Fibroblast of skin of right biceps (primary cell): ENCODE data around the gene GTF3C5.
"Not testable (repeated sequence)": the region's sequence is repeated elsewhere in the genome, so short reads cannot be mapped to it uniquely, and the experiment has no call there.

Source experiments
- DNase-seq: peaks from one replicate; pipeline ENCODE4 v3.0.0-alpha.2; 2013

Gene GTF3C5, protein sequence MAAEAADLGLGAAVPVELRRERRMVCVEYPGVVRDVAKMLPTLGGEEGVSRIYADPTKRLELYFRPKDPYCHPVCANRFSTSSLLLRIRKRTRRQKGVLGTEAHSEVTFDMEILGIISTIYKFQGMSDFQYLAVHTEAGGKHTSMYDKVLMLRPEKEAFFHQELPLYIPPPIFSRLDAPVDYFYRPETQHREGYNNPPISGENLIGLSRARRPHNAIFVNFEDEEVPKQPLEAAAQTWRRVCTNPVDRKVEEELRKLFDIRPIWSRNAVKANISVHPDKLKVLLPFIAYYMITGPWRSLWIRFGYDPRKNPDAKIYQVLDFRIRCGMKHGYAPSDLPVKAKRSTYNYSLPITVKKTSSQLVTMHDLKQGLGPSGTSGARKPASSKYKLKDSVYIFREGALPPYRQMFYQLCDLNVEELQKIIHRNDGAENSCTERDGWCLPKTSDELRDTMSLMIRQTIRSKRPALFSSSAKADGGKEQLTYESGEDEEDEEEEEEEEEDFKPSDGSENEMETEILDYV

GRCh38 chr9:133030317-133031129 lies at the start of gene GTF3C5:
Gene GTF3C5 (plus strand): TSS chr9:133030997. CDS start chr9:133031012, 15 bp downstream.
- peak; percentile 100 for DNase-seq

DNA sequence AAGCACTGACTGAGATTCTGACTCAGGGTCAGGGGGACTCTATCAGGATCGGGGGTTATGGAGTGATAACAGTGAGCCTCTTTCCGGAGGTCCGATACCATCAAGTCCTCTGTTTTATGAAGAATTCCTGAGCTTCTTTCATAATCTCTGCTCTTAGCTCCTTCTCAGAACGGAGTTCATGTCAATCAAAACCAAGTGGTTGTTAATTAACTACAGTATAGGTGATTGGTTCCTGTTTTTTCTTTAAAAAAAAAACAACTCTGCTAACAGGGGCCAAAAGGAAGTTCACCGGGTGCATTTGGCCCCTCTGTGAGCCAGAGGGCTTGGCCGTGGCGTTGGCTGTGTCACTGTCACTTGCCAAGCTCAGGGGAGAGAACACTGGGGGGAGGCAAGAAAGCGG lies 48.3 kb upstream of the GTF3C5 start:
- no peak for DNase-seq

DNA sequence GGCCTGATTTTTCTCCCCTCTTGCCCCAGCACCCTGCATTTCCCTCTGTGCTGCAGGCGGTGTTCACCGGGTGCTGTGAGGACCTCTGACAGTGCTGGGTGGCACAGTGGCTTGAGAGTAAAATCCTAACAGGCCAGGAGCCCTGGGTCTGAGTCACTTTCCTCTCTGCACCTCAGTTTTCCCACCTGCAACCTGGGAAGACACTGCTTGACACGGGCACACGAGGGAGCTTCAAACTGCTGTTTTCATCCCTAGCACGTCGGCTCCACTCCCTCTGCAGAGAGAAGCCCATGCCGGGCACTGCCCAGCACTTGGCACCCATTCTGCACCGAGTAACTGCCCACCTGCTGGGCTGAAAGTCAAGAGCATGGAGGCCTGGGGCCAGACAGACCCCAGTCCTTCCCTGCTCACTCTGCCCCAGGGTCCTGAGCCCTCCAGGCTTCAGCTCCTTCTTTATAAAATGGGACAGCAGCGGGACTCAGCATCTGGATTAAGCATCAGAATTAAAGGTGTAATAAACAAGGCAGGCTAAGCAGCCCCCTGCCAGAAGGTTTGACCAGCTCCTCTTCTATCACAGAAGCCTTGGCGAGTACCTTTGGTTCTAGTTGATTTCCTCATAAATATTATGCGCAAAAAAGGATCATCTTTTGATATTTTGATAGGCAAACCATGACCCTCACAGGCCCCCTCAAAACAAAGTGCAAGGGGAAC lies 47.2 kb upstream of the GTF3C5 start:
- DNase-seq = no peak

DNA sequence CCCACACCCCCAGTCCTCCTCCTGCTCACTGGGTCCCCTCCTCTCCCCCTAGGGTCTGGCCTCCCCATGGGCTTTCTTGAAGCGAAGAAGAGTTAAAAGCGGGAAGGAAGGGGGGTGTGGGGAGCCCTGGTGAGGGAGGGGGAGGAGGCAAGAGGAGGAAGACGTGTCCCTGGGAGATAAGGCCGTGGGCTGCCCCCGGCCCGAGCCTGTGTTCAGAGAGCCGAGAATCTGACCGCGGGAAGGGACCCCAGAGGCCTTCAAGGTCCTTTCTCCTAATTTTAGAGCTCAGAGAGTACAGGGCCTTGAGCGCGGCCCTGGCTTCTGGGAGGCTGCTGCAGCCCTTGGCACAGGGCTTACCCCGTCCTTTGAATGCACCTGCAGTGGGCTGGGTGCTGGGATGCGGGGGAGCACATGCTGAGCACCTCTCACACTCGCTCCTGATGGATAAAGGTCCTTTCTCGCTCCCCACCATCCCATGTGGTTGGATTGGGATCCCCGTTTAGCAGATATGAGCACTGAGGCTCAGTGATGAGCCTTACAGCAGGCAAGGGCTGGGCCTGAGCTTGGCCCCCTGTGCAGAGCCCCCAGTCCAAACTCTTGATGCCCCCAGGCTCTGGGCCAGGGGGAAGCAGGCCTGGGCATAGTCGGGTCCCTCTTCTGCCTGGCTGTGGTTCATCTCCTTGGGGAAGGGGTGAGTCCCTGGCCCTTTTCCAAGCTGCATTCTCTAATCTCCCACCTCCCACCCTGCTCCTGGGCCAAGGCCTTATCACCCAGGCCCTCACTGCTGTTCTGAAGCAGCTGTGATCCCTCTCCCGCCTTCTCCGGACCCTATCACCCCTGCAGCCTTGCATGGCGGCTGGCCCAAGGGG lies 46.4 kb upstream of the GTF3C5 start:
- no peak for DNase-seq

DNA sequence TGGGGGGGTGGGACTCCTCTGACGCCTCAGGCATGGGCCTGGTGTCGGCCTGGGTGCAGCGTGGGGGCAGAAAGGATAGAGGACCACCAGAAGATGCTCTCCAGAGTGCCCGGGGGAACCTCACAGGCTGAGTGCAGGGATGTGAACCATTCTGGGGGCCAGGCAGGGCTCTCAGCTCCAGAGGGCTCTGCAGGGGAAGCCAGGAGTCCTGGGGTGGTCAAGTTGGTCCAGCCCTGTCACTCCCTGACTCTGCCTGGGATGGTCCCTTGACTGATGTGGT lies 45.8 kb upstream of the GTF3C5 start:
- no peak for DNase-seq

DNA sequence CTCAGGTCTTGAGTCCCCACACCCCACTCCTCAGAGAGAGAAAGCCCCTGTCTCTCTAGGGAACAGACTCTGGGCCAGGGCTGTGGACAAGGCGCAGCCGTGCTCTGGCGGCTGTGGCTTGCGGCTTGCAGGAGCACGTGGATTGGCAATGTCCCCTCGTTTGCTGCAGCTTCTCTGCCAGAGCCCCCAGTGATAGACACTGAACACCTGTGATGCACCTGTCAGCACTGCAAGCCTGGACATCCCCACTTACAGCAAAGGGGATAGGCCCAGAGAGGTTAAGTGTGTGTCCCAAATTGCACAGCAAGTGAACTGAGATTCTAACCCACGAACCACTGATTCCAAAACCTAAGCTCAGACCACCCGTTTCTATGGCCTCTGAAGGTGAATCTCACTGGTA lies 45.3 kb upstream of the GTF3C5 start:
- DNase-seq = no peak

- no peak for DNase-seq
Measured at GRCh38 chr9:132986114-132986513, 44.7 kb upstream of the GTF3C5 start.

DNA sequence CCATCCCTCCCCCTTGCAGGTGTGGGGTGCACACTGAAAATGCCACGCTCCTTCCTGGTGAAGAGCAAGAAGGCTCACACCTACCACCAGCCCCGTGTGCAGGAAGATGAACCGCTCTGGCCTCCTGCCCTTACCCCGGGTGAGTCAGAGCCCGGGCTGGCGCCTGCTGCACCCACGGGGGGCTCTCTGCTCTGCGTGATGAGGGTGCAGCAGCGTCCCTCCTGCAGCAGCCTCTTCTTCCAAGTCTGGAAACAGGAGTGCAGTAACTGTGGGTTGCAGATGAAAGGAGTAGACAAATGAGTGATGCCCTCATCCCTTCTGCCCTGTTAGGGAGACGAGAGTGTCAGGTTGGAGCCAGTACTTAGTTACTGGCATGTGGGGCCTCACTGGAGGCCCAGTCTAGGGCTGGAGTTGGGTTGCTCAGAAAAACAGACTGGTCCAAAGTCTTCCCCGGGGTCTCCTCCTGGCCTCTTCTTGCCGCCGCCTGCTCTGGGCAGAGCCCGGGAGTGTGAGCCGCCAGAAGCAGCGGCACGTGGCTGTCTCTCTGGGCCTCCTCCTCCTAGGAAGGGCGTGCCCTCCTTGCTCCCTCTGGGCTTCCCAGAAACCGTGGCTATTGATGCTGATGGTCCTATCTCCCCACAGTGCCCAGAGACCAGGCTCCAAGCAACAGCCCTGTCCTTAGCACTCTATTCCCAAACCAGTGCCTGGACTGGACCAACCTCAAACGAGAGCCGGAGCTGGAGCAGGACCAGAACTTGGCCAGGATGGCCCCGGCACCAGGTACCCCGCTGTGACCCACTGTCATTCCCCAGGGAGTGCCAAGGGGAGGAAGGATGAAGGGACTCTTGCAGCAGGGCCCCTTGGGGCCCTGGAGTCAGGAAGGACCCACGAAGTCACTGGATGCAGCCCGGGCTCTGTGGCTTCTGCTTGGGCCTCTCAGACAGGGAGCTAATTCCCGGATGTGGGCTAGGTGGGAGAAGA lies 43.9 kb upstream of the GTF3C5 start:
- no peak for DNase-seq

DNA sequence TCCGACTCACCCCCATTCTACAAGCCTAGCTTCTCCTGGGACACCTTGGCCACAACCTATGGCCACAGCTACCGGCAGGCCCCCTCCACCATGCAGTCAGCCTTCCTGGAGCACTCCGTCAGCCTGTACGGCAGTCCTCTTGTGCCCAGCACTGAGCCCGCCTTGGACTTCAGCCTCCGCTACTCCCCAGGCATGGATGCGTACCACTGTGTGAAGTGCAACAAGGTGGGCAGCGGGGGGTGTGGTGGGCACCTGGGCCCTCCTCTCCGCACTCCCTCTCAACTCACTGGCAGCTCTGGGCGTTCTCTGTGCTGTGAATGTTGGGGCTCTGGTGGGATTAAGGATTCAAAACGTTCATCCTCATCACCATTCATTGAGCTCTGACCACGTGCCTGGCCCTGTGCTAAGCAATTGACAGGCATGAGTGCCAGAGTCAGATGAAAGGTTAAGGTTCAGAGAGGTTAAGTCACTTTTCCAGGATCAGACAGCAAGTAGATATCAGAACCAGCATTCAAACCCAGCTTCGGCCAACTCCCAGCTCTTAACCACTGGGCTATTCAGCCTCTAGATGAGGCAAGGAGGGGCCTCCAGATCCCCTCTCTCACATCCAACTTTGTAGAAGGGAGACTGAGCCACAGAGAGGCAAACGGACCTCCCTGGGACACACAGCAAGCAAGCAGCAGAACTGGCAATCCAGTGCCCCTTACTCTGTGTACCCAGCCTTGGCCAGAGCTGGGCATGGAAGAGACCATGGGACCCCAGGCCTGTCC lies 42.4 kb upstream of the GTF3C5 start:
- no peak for DNase-seq

- no peak for DNase-seq
Measured at GRCh38 chr9:132989014-132989310, 41.8 kb upstream of the GTF3C5 start.

DNA sequence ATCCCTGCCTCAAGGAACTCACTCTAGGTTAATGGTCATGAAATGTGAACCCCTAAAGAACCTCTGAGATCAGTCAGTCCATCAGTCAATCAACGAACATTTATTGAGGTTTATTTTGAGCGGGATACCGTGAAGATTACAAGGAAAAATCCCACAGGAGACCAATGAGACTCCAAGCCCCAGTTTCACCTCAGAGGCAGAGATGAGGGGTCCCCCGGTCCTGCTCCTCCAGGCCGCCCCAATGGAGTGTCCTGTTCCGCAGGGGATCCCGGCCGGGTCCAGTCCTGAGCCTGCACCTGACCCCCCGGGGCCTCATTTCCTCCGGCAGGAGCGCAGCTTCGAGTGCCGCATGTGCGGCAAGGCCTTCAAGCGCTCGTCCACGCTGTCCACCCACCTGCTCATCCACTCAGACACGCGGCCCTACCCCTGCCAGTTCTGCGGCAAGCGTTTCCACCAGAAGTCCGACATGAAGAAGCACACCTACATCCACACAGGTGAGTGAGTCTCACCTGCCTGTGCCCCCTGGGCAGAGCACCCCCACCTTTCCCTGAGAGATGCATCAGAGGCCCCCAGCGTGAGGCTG lies 41.3 kb upstream of the GTF3C5 start:
- DNase-seq = no peak

GRCh38 chr9:132989998-132990557 lies 40.7 kb upstream of the GTF3C5 start:
- DNase-seq = not testable (repeated sequence)

DNA sequence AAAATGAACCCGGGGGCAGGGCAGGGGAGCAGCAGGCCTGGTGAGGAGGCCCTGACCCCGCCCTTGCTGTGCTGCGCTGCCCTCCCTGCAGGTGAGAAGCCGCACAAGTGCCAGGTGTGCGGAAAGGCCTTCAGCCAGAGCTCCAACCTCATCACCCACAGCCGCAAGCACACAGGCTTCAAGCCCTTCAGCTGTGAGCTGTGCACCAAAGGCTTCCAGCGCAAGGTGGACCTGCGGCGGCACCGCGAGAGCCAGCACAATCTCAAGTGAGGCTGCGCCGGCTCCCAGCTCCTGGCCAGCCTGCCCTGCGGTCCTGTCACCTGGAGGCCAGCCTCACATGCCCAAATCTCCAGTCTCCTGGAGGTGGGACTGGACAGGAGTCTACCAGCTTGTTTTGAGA lies 40.0 kb upstream of the GTF3C5 start:
- no peak for DNase-seq

GRCh38 chr9:132991351-132992300 lies 39.2 kb upstream of the GTF3C5 start:
- DNase-seq = no peak

GRCh38 chr9:132993511-132993939 lies 37.3 kb upstream of the GTF3C5 start:
- no peak for DNase-seq

- DNase-seq = peak; percentile 23
Measured at GRCh38 chr9:132994410-132995120, 36.2 kb upstream of the GTF3C5 start.

- no peak for DNase-seq
Measured at GRCh38 chr9:132995121-132995420, 35.7 kb upstream of the GTF3C5 start.

DNA sequence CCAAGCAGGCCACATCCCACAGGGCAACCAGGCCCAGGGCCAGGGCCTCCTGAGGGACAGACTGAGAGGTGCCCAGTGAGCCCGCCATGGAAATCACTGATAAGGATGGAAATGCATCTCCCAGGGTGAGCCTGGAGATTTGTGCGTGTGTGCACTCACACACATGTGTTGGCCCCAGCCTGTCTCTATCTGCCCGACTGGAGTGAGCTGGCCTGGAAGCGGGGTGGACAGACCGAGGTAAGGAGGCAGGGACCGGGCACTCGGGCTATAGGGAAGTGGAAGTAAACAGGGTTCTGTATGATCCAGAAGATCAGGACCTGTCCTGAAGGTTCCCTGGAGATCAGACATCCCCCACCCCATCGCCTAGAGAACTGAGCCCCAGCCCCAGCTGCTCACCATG lies 34.9 kb upstream of the GTF3C5 start:
- DNase-seq = no peak
